GM21526 (cell line): ENCODE measurements around the gene TECPR1.

Experiments
- ATAC-seq: cut with Tn5 transposase; IDR thresholded peaks from one replicate; pipeline ENCODE4 v1.9.1; 2021; ENCODE audit warnings: moderate library complexity; ENCODE audit not compliant: unreplicated experiment, low FRiP score

Gene TECPR1

GRCh38 chr7:98170966-98171365 is 81.1 kb downstream of the TECPR1 start:
- ATAC-seq, result no peak

- no peak for ATAC-seq
Observed at GRCh38 chr7:98168904-98169621, 83.0 kb downstream of the TECPR1 start.

- peak; percentile 52 for ATAC-seq
Observed at GRCh38 chr7:98168181-98168903, 83.7 kb downstream of the TECPR1 start.

GRCh38 chr7:98167653-98168052 is 84.4 kb downstream of the TECPR1 start:
- no peak for ATAC-seq

GRCh38 chr7:98166668-98166970 is 85.4 kb downstream of the TECPR1 start:
- no peak for ATAC-seq

- peak; percentile 59 for ATAC-seq
Observed at GRCh38 chr7:98165827-98166667, 86.0 kb downstream of the TECPR1 start.
